ENCODE data around the gene ATP5PD.

GRCh38 chr17:75084039-75084660 is 37.4 kb upstream of the ATP5PD start:
- no peak for TF ChIP-seq POLR2A (IDR thresholded peaks at IDR 0.05)
- TF ChIP-seq CTCF (IDR thresholded peaks at IDR 0.05) = no peak
